ENCODE data around the gene PRKAB1. TPM values are rescaled to one million over a fixed set of nuclear protein-coding genes. Genes with fewer than 3 reads are reported as not detected.

The PRKAB1 gene
- total RNA-seq, 1 experiment from 2014 or later = 32.3 TPM

- CTCF ChIA-PET = interaction anchor here (0.6 to 2.8 kb wide), 3 partner anchors 8 to 277 kb away, joined by 4 to 15 read pairs (median 5); partner anchors contain the start of gene PRKAB1
- POLR2A ChIA-PET = no interaction called here
- H3K9me3 Mint-ChIP-seq = no peaks in the 10 kb centered on the region
- no peak for ATAC-seq
- TF ChIP-seq GTF2I (CRISPR knock-in tag; conservative IDR thresholded peaks at IDR 0.05) (no peak), USF2 (CRISPR knock-in tag; IDR thresholded peaks at IDR 0.05) (no peak), STAT6 (CRISPR knock-in tag; conservative IDR thresholded peaks at IDR 0.05; ENCODE audit: low read depth) (no peak), SMAD4 (CRISPR knock-in tag; IDR thresholded peaks at IDR 0.05) (no peak), FOXP1 (CRISPR knock-in tag; IDR thresholded peaks at IDR 0.05; ENCODE audit: borderline replicate concordance) (no peak), E2F5 (CRISPR knock-in tag; IDR thresholded peaks at IDR 0.05) (no peak), CBFB (CRISPR knock-in tag; IDR thresholded peaks at IDR 0.05; ENCODE audit: low read depth) (no peak), ZMAT4 (CRISPR knock-in tag; IDR thresholded peaks at IDR 0.05) (no peak), CTCF (IDR thresholded peaks at IDR 0.05) (no peak), GRHL2 (CRISPR knock-in tag; IDR thresholded peaks at IDR 0.05; ENCODE audit: insufficient replicate concordance, severe bottlenecking) (no peak), SOX15 (CRISPR knock-in tag; IDR thresholded peaks at IDR 0.05) (no peak), NFYB (CRISPR knock-in tag; conservative IDR thresholded peaks at IDR 0.05; ENCODE audit: low read depth) (no peak), NFE2L1 (CRISPR knock-in tag; IDR thresholded peaks at IDR 0.05) (no peak), ERG (CRISPR knock-in tag; IDR thresholded peaks at IDR 0.05) (no peak), ZNF219 (CRISPR knock-in tag; IDR thresholded peaks at IDR 0.05; ENCODE audit: borderline replicate concordance) (no peak)
- DNase-seq (ENCODE audit: low spot score) = no peak
- H3K27ac Mint-ChIP-seq = peak overlapping the region; percentile 16; the same call in 1 of the 2 replicates
- peaks cover 2% of the 10 kb centered on the region for H3K4me1 Mint-ChIP-seq
- H3K4me3 Mint-ChIP-seq = no peak overlapping the region
- peaks cover 45% of the 10 kb centered on the region for H3K36me3 Mint-ChIP-seq
- no peaks in the 10 kb centered on the region for H3K27me3 Mint-ChIP-seq (ENCODE audit: low read depth)
Measured at GRCh38 chr12:119687406-119687805, 19.5 kb downstream of the PRKAB1 start.

- H3K9me3 Mint-ChIP-seq = no peaks in the 10 kb centered on the region
- no peaks in the 10 kb centered on the region for H3K27me3 Mint-ChIP-seq (ENCODE audit: low read depth)
- peaks cover 2% of the 10 kb centered on the region; the same call in 1 of the 2 replicates for H3K4me1 Mint-ChIP-seq
- DNase-seq (ENCODE audit: low spot score) (no peak), ATAC-seq (no peak)
- POLR2A ChIA-PET = no interaction called here
- CTCF ChIA-PET = no interaction called here
- peaks cover 50% of the 10 kb centered on the region for H3K36me3 Mint-ChIP-seq
- no peak overlapping the region for H3K4me3 Mint-ChIP-seq
- H3K27ac Mint-ChIP-seq = no peak overlapping the region
- TF ChIP-seq TEAD1 (CRISPR knock-in tag; IDR thresholded peaks at IDR 0.05) (no peak), CDX4 (CRISPR knock-in tag; IDR thresholded peaks at IDR 0.05; ENCODE audit: borderline replicate concordance) (no peak), FOXP4 (CRISPR knock-in tag; IDR thresholded peaks at IDR 0.05) (no peak), STAT6 (CRISPR knock-in tag; conservative IDR thresholded peaks at IDR 0.05; ENCODE audit: low read depth) (no peak), HMGXB4 (CRISPR knock-in tag; IDR thresholded peaks at IDR 0.05) (no peak)
Measured at GRCh38 chr12:119687879-119688278, 19.9 kb downstream of the PRKAB1 start.
